Astrocyte (in vitro differentiated cells and primary cell): ENCODE results near the gene TIGAR.

Source experiments
- EZH2 ChIP-seq: IDR thresholded peaks from 2 replicates; pipeline ENCODE4 v1.6.1; 2012; ENCODE audit warnings: mild to moderate bottlenecking, low read length, inconsistent platforms; ENCODE audit not compliant: insufficient read depth
- TF ChIP-seq, protein P1 (sequence below): IDR thresholded peaks from 2 replicates; pipeline ENCODE4 v1.5.1; 2011; ENCODE audit warnings: low read depth, mild to moderate bottlenecking, inconsistent platforms, low read length, moderate library complexity; ENCODE audit not compliant: insufficient read depth

DNA sequence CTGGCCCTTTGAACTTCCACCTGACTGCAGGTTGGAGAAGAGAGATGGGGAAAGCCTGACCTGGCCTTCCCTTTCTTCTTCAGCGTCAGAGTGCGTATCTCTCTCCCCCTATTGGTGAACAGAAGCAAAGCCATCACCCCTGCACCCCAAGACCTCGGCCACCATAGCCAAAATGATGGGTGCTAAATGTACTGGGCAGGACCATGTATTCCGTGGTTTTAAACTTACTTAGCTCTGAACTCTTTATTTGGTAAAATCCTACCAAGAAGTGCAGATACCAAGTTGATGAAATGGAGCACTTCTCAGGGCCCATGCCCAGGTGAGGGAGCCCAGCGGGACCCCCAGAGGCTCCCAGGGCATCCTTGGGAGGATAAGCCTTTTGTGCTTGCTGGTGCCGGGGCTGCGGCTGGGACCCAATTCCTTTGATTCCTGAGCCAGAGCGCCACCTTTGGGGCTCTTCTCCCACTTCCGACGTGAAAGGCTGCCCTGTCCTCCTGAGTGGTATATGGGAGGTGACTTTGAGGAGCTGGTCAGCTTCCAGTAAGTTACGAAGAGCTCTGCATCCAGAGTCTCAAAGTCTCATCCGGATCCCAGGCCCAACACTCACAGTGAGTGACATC lies 38.0 kb upstream of the TIGAR start:
- TF ChIP-seq, protein P1, sequence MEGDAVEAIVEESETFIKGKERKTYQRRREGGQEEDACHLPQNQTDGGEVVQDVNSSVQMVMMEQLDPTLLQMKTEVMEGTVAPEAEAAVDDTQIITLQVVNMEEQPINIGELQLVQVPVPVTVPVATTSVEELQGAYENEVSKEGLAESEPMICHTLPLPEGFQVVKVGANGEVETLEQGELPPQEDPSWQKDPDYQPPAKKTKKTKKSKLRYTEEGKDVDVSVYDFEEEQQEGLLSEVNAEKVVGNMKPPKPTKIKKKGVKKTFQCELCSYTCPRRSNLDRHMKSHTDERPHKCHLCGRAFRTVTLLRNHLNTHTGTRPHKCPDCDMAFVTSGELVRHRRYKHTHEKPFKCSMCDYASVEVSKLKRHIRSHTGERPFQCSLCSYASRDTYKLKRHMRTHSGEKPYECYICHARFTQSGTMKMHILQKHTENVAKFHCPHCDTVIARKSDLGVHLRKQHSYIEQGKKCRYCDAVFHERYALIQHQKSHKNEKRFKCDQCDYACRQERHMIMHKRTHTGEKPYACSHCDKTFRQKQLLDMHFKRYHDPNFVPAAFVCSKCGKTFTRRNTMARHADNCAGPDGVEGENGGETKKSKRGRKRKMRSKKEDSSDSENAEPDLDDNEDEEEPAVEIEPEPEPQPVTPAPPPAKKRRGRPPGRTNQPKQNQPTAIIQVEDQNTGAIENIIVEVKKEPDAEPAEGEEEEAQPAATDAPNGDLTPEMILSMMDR = no peak
- TF ChIP-seq EZH2 = no peak
